Subcutaneous preadipocyte (primary cell): ENCODE data around the gene FIG4. TPM values are rescaled to one million over a fixed set of nuclear protein-coding genes. Genes with fewer than 3 reads are reported as not detected.

Experiments used
- total RNA-seq: library from RNA; depleted of rRNA; stranded (reverse); fragments of >200 nt; gene quantifications from 2 replicates; pipeline ENCODE4 v1.2.3, GENCODE V29; 2012

FIG4 gene
- 18.4 and 18.6 TPM in 2 replicates for total RNA-seq

GRCh38 chr6:109690737-109691621 lies at the start of gene FIG4, which contains the start of gene AK9:
Gene FIG4, plus strand, starts transcription at chr6:109691296. Its CDS starts 140 bp downstream, at chr6:109691436.
Gene AK9, minus strand, starts transcription at chr6:109691202. Its CDS starts 15,457 bp downstream, at chr6:109675745.

Other genes with a start within 250 kb of the FIG4 start
- gene MICAL1, start 235.5 kb upstream of the FIG4 start, total RNA-seq: 51.4 and 75.7 TPM in 2 replicates
- 8.1 and 12.9 TPM in 2 replicates for gene ZBTB24, start 208.1 kb upstream of the FIG4 start, total RNA-seq
- 3.7 and 5.5 TPM in 2 replicates for gene AK9, start 94 bp upstream of the FIG4 start, total RNA-seq